DOHH2 (cell line): ENCODE data around the gene LDLRAD2.

ENCODE experiments used
- H3F3A ChIP-seq: fragments of 200-600 bp; sonication (generic), shearing (Covaris generic); 2 replicates; pipeline ENCODE4 v1.6.0; 2016; ENCODE audit warnings: antibody characterized with exemption, mild to moderate bottlenecking; ENCODE audit not compliant: control insufficient read depth, insufficient read depth
- H3K27ac ChIP-seq: fragments of 200-600 bp; sonication (generic); 2 replicates; pipeline ENCODE4 v1.5.1; 2014; ENCODE audit warnings: low read depth, mild to moderate bottlenecking, low read length, moderate library complexity
- H3K27me3 ChIP-seq: fragments of 200-600 bp; sonication (generic); 2 replicates; pipeline ENCODE4 v1.6.1; 2014; ENCODE audit warnings: mild to moderate bottlenecking, low read length, mixed read lengths; ENCODE audit not compliant: control insufficient read depth
- H3K36me3 ChIP-seq: fragments of 200-600 bp; sonication (generic); 2 replicates; pipeline ENCODE4 v1.6.1; 2014; ENCODE audit warnings: mild to moderate bottlenecking, low read length, moderate library complexity, mixed read lengths; ENCODE audit not compliant: control insufficient read depth
- H3K4me1 ChIP-seq: fragments of 200-600 bp; sonication (generic); 2 replicates; pipeline ENCODE4 v1.6.1; 2014; ENCODE audit warnings: mild to moderate bottlenecking, low read length, mixed read lengths; ENCODE audit not compliant: control insufficient read depth
- H3K4me2 ChIP-seq: fragments of 200-600 bp; sonication (generic); 2 replicates; pipeline ENCODE4 v1.6.0; 2014; ENCODE audit warnings: mild to moderate bottlenecking, low read length, moderate library complexity
- H3K4me3 ChIP-seq: fragments of 200-600 bp; sonication (generic); 2 replicates; pipeline ENCODE4 v1.5.1; 2014; ENCODE audit warnings: mild to moderate bottlenecking, low read length, mixed read lengths
- H3K79me2 ChIP-seq: fragments of 200-600 bp; sonication (generic); 2 replicates; pipeline ENCODE4 v1.6.1; 2014; ENCODE audit warnings: mild to moderate bottlenecking, low read length, mixed read lengths; ENCODE audit not compliant: control insufficient read depth
- H3K9me2 ChIP-seq: fragments of 200-600 bp; sonication (generic); replicated peaks from 2 replicates; pipeline ENCODE4 v1.6.1; 2014; ENCODE audit warnings: mild to moderate bottlenecking, low read length, mixed read lengths; ENCODE audit not compliant: control insufficient read depth
- H3K9me3 ChIP-seq: fragments of 200-600 bp; sonication (generic); 2 replicates; pipeline ENCODE4 v1.6.1; 2014; ENCODE audit warnings: antibody characterized with exemption, low read length, mixed read lengths; ENCODE audit not compliant: control insufficient read depth, insufficient read depth
- H4K20me1 ChIP-seq: fragments of 200-600 bp; sonication (generic); 2 replicates; pipeline ENCODE4 v1.6.0; 2014; ENCODE audit warnings: low read depth, mild to moderate bottlenecking, antibody characterized with exemption, low read length, moderate library complexity; ENCODE audit not compliant: control insufficient read depth, insufficient read depth
- CTCF ChIP-seq: fragments of 200-600 bp; sonication (generic); IDR thresholded peaks from one replicate; pipeline ENCODE4 v1.5.1; 2014; ENCODE audit warnings: antibody characterized with exemption, mild to moderate bottlenecking, low read depth, low read length; ENCODE audit not compliant: poor library complexity, severe bottlenecking
- EZH2phosphoT487 ChIP-seq: fragments of 200-600 bp; sonication (generic); IDR thresholded peaks from 2 replicates; pipeline ENCODE4 v1.6.1; 2017; ENCODE audit warnings: borderline replicate concordance, mild to moderate bottlenecking, antibody characterized with exemption, low read length, moderate library complexity, mixed read lengths

Gene LDLRAD2

GRCh38 chr1:21794656-21795055 is 17.4 kb upstream of the LDLRAD2 start:
- Histone ChIP-seq H3K79me2 (no peaks in the 10 kb centered on the region), H3K4me2 (no peak overlapping the region), H3K9me3 (peaks cover 7% of the 10 kb centered on the region; the same call in 1 of the 2 replicates), H3F3A (no peaks in the 10 kb centered on the region), H3K4me3 (no peak overlapping the region), H3K27me3 (no peaks in the 10 kb centered on the region), H4K20me1 (no peaks in the 10 kb centered on the region), H3K27ac (no peak overlapping the region), H3K4me1 (no peaks in the 10 kb centered on the region), H3K9me2 (no peaks in the 10 kb centered on the region), H3K36me3 (no peaks in the 10 kb centered on the region)
- TF ChIP-seq EZH2phosphoT487 (no peak), CTCF (no peak)

GRCh38 chr1:21795075-21795474 is 17.0 kb upstream of the LDLRAD2 start:
- no peak overlapping the region for H3K4me2 ChIP-seq
- H3K9me3 ChIP-seq = peaks cover 7% of the 10 kb centered on the region; the same call in 1 of the 2 replicates
- no peak overlapping the region for H3K4me3 ChIP-seq
- no peaks in the 10 kb centered on the region for H3K27me3 ChIP-seq
- H4K20me1 ChIP-seq = no peaks in the 10 kb centered on the region
- H3F3A ChIP-seq = no peaks in the 10 kb centered on the region
- H3K36me3 ChIP-seq = no peaks in the 10 kb centered on the region
- no peaks in the 10 kb centered on the region for H3K4me1 ChIP-seq
- H3K27ac ChIP-seq = no peak overlapping the region
- H3K79me2 ChIP-seq = no peaks in the 10 kb centered on the region
- TF ChIP-seq CTCF (no peak), EZH2phosphoT487 (no peak)
- no peaks in the 10 kb centered on the region for H3K9me2 ChIP-seq

- Histone ChIP-seq H3F3A (no peaks in the 10 kb centered on the region), H3K27me3 (peaks cover 4% of the 10 kb centered on the region), H3K79me2 (no peaks in the 10 kb centered on the region), H3K4me1 (no peaks in the 10 kb centered on the region), H3K27ac (no peak overlapping the region), H3K4me2 (no peak overlapping the region), H3K9me3 (peaks cover 5% of the 10 kb centered on the region; the same call in 1 of the 2 replicates), H3K9me2 (no peaks in the 10 kb centered on the region), H4K20me1 (no peaks in the 10 kb centered on the region), H3K36me3 (no peaks in the 10 kb centered on the region), H3K4me3 (no peak overlapping the region)
- no peak for TF ChIP-seq EZH2phosphoT487
- TF ChIP-seq CTCF = no peak
These were observed 12.3 kb upstream of the LDLRAD2 start for GRCh38 chr1:21799730-21800129.

GRCh38 chr1:21801100-21801499 is 11.0 kb upstream of the LDLRAD2 start:
- Histone ChIP-seq H3K27ac (no peak overlapping the region), H3F3A (no peaks in the 10 kb centered on the region), H4K20me1 (no peaks in the 10 kb centered on the region), H3K9me2 (no peaks in the 10 kb centered on the region), H3K4me1 (no peaks in the 10 kb centered on the region), H3K9me3 (no peaks in the 10 kb centered on the region), H3K79me2 (no peaks in the 10 kb centered on the region), H3K36me3 (no peaks in the 10 kb centered on the region), H3K4me3 (no peak overlapping the region), H3K27me3 (peaks cover 4% of the 10 kb centered on the region), H3K4me2 (no peak overlapping the region)
- TF ChIP-seq CTCF = no peak
- no peak for TF ChIP-seq EZH2phosphoT487
